CD1c-positive myeloid dendritic cell (primary cell): ENCODE measurements around the gene CD53.

ENCODE experiments used
- DNase-seq: peaks from one replicate; pipeline ENCODE4 v3.0.0-alpha.2; 2016; ENCODE audit errors: extremely low spot score

CD53 gene

DNA sequence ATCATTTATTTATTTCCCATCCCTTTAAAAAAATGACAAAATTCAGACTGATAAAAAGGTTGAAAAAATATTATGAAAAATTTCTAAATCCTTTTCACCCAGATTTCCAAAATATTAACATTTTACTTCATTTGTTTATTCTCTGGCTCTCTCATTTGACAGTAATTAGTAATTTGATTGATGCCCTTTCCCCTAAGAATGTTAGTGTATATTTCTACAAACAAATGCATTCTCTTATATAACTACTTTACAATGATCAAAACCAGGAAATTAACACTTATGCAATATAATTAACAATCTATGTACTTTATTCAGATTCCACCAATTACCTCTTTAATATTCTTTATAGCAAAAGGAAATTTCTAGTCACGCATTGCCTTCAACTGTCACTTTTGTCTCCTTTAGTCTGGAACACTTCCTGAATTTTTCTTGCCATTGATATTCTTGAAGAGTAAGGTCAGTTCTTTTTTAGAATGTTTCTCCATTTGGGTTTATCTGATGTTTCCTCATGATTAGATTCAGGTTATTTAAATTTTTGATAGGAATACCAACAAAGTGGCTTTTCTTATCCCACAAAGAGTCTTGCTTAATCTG, 3.9 kb downstream of the CD53 start:
- peak; percentile 63 for DNase-seq

DNA sequence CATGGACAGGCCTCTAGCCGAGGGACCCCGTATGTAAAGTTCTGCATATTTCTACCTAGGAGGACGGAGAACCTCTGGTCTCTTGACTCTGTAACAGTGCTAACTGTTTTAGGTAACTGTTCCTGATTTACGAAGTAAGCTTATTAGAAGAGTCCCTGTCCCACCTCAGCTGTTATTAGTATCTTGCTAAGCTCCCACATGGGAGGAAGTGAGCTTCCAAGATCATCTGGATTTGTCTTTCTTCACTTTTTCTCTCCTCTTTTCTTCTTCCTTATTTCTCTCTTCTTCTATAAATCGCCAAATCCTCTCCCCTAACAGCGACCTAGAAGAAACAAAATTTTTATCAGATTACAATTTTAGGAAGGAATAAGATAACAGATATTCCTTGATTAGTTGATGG, 4.4 kb downstream of the CD53 start:
- peak; percentile 36 for DNase-seq

DNA sequence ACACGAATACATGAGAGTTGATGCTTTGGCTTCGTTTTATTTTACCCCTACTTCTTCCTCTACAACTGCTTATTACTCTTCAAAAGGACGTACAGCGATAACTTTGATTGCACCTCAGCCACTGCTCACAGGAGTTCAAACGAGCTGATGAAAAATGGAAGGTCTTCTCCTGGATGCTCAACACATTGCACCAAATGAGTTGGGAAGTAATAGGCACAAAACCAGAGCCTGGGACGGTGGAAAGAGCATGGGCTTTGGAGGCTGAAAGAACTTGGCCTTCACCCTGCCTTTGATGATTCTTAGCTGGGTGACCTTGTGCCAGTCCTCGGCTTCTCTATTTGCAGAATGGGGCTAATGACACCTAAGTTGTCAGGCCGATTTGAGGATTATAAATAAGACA, 4.8 kb downstream of the CD53 start:
- DNase-seq = no peak

DNA sequence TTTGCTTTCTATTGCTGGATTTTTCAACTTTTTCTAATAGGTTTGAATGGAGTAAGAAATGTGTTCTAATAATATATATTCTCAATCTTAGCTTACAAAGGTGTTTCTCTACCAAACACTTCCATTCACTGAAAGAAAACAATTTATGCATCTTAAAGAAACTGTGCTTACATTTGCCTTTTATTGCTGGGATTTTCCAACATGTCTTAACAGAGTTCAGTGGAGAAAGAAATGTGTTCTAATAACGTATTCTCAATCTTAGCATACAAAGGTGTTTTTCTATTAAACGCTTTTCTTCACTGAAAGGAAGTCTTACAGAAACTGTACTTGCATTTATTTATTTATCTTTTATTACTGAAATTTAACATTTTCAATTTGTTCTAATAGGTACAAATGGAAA, 5.6 kb downstream of the CD53 start:
- DNase-seq = no peak

DNA sequence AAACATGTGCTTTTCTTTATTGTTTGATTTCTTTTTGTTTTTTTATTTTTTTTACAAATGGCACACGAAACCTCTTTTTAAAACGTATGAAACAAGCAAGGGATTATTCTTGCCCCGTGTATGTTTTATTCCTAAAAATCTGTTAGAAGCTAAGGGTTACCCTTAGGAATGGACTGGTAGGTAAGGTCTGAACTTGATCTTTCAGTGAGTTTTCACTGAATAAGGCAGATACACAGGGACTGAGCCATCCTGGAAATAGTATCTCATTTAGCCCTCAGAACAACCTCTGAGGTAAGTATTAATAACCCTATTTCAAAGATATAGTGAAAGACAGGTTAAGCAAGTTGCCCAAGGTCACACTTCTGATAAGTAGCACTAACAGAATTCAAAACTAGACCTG, 6.0 kb downstream of the CD53 start:
- no peak for DNase-seq

DNA sequence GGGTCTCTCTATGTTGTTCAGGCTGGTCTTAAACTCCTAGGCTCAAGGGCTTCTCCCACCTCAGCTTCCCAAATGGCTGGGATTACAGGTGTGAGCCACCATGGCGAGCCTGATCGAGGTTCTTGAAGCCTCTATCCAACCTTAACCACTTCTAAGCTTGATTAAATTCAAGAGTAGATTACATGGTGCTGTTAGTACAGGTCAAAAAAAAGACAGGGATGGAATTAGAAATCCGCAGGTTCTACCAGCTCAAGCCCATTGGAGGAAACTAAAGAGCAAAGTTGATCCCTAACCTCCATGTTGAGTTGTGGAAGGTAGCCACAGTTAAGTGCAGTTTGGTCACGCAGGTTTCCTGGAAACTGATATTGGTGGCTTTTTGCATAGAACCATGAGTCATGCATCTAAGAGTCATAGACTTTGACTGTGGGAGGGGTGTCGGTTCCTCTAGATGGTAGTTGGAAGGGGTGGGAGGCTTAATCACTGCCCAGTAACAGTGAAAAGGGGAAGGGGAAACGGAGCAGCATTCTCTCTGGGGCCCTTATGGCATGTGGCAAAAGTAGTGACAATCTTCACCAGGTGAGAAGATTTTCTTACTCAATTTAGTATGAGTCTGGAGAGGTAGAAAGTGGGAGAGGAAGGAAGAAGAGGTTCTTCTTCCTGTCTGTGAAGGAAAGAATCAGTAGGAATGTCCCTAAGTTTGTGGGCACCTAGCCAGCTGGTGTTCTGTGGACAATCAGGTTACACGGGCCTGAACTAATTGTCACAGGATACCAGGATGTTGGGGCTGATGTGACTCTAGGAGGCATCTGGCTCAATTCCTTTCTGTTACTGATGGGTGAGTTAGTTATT, 7.0 kb downstream of the CD53 start:
- peak; percentile 97 for DNase-seq

DNA sequence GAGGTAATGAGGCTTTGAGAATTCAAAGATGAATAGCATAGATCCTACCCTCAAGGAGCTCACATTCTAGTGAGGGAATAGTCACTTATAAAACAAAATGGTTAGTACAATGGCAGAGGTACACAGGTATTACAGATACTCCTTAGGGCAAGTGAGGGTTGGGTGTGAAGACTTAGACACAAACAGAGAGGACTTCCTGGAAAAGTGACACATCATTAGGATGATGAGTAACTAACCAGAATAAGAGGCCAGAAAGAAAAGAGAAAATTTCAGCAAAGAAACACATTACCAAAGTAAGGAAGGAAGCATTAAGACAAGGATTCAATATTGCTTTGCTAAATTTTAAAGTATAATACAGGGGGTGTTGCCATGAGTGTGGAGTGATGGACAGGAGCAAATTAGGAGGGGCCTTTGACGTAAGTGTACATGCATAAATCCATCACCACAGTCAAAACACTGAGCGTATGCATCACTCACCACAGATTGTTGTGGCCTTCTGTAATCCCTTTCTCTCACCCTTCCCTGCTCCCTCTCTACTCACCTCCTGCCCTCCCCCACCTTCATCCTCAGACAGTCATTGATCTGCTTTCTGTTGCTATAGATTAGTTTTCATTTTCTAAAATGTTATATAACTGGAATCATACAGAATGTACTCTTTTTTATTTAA, 7.9 kb downstream of the CD53 start:
- peak; percentile 64 for DNase-seq

DNA sequence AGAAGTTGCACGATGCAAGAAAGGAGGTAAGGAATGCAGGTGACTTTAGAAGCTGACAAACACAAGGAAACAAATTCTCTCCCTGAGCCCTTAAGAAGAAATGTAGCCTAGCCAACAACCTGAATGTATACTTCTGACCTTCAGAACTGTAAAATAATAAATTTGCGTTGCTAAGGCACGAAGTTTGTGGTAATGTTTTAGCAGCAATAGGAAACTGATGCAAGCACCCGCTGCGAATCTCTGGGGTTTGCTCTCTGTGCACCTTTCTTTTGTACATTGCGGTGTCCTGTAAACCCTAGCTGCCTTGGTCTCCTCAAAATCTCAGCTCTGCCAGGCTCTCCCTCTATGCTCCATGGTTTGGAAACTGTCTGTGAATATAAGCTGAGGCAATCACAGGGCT, 15.1 kb downstream of the CD53 start:
- DNase-seq = no peak

DNA sequence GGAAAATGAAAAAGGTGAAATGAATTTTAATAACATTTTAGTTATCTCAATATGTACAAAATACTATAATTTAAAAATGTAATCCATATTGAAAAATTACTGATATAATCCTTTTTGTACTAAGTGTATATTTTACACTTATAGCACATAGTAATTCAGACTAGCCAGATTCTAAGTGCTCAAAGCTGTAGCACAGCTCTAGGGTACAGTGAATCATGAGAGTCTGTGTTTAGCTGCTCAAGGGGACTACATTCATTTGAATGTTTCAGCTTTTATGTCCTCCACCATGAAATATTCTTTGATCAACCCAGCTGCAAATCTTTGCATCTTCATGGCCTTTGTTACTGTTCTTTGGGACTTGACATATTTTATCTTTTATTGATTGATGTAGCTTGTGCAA, 15.7 kb downstream of the CD53 start:
- no peak for DNase-seq

DNA sequence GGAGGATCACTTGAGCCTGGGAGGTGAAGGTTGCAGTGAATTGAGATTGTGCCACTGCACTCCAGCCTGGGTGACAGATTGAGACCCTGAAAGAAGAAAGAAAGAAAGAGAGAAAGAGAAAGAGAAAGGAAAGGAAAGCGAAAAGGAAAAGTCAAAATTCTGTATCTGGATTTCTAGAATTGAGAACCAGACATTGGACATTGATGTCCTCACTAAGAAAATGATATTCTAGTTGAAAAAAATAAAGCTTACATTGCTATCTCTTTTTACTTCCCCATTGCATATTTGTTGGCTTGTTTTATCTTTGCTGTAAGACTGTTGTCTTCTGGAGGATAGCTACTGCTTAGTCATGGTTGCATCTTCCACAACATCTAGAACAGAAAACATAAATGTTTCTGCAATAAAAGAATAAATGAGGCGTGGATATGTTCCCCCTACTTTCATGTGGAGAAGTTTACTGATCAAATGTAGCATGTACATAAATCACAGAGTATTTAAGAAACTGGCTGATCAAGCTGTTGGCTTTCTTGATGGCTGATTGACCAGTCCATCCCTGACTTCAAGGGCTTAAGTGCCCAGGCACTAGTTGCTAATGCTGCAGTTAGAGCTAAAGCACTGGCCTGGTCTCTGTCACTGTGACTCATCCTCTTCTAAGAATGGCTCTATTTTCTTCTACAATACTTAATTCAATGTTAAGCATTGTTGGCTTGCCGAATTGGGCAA, 17.7 kb downstream of the CD53 start:
- DNase-seq = peak; percentile 17

DNA sequence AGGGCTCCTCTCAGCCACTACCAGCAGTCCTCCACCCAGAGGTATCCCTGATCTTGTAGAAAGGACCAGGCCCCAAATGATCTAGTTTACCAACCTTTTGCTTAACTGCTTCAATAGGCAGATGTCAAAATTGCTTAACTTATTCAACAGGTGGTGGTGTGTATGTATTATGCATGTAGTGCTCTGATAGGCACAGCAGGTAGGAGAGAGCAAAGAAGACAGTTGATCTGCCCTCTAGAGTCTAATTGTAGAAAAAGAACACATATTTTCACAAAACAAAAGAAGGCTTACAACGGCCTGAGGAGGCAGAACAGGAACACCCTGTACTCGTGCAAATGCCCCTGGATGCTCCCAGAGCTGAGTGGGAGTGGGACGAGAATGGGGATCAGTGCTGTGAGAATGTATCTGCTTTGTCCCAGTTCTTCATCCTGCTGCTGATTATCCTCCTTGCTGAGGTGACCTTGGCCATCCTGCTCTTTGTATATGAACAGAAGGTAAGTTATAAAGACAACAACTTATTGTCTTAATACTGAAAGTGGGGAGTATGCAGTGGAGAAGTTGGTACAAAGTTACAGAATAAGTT, 21.1 kb downstream of the CD53 start:
- no peak for DNase-seq

DNA sequence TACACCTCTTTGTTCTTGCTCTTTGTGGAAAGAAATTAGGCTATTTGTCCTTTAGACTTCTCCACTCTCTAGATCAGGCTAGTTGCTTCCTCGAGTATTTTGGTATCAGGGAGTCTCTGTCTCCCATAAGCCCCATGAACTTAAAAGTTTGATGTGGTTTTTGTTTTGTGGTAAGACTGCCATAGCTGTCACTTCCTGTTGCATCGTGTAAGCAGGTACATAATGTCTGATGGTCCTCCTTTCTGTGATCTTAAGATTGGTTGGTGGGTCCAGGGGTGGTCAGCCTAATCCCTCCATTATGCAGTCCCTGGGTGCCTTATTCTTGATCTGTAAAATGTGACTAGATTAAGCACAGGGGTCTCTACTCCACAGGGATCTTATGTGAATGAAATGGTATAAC, 23.1 kb downstream of the CD53 start:
- DNase-seq = no peak

DNA sequence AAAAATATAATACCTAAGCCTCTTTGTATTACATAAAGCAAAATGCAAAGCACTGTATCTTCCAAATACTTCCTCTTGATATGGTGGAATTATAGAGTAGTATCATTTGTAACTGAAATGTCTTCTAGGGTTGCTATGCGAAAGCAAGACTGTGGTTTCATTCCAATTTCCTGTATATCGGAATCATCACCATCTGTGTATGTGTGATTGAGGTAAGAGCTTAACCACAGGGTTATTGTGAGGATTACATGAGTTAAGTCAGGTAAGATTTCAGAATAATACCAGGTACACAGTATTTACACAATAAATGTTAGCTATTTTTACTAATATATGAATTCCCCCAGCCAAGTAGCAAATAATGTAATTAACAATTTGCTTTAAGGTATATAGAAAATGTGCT, 24.7 kb downstream of the CD53 start:
- no peak for DNase-seq

DNA sequence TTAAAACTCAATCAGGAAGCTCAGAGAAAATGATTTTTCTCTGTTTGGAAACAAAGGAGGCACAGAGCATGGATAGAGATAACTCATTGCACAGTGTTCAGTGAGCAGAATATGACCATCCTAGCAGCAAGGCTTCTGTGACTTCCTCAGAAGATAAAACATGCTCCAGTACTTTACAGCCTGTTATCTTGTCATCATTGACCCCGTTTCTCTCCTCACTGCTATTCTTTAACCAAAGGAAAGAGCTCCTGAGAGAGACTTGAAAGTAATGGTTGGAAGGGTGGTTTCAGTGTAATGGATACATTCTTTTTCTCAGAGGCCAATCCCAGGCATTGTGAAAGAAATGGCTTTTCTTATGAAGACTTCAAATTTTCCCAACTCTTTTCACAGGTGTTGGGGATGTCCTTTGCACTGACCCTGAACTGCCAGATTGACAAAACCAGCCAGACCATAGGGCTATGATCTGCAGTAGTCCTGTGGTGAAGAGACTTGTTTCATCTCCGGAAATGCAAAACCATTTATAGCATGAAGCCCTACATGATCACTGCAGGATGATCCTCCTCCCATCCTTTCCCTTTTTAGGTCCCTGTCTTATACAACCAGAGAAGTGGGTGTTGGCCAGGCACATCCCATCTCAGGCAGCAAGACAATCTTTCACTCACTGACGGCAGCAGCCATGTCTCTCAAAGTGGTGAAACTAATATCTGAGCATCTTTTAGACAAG, 25.9 kb downstream of the CD53 start:
- DNase-seq = no peak

DNA sequence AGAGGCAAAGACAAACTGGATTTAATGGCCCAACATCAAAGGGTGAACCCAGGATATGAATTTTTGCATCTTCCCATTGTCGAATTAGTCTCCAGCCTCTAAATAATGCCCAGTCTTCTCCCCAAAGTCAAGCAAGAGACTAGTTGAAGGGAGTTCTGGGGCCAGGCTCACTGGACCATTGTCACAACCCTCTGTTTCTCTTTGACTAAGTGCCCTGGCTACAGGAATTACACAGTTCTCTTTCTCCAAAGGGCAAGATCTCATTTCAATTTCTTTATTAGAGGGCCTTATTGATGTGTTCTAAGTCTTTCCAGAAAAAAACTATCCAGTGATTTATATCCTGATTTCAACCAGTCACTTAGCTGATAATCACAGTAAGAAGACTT, 26.5 kb downstream of the CD53 start:
- no peak for DNase-seq

DNA sequence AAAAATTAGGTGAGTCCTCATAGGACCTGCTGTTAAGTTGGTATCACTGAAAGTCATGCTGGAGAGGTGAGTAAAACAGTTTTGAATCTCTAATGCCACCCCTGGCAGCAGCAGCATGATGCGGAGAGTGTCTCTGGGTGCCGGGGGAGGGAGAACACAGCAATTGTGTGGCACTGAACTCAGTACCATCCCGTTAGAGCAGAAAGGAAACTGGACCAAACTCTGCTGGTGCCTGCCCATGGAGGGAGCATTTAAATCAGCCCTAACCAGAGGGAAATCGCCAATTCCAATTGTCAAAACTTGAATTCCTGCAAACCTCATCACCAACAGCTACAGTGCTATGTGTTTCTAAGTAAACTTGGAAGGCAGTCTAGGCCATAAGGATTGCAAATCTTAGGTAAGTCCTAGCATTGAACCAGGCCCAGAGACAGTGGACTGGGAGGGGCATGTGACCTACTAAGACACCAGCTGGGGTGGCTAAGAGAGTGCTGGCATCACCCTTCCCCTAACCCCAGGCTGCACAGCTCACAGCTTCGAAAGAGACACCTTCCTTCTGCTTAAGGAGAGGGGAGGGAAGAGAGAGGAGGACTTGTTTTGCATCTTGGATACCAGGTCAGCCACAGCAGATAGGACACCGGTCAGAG, 30.0 kb downstream of the CD53 start:
- DNase-seq = no peak

DNA sequence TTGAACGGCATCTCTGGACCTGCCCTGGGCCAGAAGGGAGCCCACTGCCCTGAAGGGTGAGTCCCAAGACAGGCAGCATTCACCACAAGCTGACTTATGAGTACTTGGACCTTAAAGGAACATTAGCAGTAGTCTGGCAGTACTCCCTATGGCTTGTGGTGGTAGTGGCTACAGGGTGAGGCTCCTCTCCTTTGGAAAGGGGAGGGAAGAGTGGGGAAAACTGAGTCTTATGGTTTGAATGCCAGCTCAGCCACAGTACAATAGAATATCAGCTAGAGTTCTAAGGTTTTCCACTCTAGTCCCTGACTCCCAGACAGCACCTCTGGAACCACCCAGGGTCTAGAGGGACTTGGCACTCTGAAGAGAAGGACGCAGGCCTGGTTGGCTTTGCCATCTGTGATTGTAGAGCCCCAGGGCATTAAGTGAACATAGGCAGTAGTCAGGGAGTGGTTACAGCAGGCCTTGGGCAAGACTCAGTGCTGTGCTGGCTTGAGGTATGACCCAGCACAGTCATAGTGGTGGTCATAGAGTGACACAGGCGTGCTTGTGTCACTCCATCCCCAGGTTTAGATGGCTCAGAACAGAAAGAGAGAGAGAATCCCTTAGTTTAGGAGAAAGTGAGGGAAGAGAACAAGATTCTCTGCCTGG, 31.0 kb downstream of the CD53 start:
- DNase-seq = no peak

DNA sequence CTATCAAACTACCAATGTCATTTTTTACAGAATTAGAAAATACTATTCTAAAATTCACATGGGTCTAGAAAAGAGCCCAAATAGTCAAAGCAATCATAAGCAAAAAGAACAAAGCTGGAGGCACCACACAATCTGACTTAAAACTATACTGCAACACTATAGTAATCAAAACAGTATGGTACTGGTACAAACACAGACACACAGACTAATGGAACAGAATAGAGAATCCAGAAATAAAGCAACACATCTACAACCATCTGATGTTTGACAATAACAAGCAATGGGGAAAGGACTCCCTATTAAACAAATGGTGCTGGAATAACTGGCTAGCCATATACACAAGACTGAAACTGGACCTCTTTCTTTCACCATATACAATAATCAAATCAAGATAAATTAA, 39.8 kb downstream of the CD53 start:
- DNase-seq = no peak

DNA sequence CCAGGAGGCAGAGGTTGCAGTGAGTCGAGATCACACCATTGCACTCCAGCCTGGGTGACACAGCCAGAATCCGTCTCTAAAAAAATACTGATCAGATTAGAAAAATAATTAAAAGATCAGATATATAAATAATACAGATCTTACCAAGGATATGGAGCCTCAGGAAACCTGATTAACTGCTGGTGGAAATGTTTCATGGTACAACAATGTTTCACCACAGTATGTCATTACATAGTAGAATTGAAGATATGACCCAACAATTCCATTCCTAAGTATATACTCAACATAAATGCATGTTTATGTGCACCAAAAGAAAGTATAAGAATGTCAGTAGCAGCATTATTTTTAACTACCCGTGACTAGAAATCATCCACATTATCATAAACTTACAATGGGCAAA, 41.7 kb downstream of the CD53 start:
- no peak for DNase-seq

DNA sequence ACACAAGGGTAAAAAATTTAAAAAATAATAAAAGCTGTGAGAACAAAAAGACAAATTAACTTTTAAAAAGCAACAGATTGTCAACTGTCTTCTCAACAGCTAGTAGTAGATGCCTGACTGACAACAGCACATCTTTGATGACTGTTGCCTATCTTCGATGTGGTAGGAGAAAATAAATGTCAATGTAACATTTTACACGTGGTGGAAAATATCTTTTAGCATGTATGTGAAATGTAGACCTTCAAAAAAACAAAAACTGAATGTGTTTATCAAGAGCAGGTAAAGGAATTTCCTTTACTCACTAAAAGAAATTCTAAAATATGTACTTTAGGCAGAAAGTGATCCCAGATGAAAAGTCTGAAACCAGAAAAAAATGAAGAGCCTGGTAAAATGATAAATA, 42.9 kb downstream of the CD53 start:
- DNase-seq = no peak
